NCI-H1930 (cell line): ENCODE measurements around the gene RTEL1.
"Not testable (repeated sequence)": the region's sequence is repeated elsewhere in the genome, so short reads cannot be mapped to it uniquely, and the experiment has no call there.

Experiments used
- DNase-seq, 2 experiments: peaks; one replicate each; lab custom pipeline; 2025; lab: John Stamatoyannopoulos, UW

Gene RTEL1

GRCh38 chr20:63627129-63627750 lies 30.9 kb upstream of the RTEL1 start:
- peak; percentile 90 to 96 for DNase-seq

- no peak for DNase-seq
Observed at GRCh38 chr20:63627751-63628245, 30.3 kb upstream of the RTEL1 start.

GRCh38 chr20:63628246-63628975 lies 29.7 kb upstream of the RTEL1 start:
- DNase-seq: peak in 1 of 2 experiments; percentile 23

GRCh38 chr20:63630956-63631355 lies 27.2 kb upstream of the RTEL1 start:
- not testable (repeated sequence) for DNase-seq

- not testable (repeated sequence) for DNase-seq
Observed at GRCh38 chr20:63631426-63631825, 26.7 kb upstream of the RTEL1 start.

- no peak for DNase-seq
Observed at GRCh38 chr20:63633732-63634131, 24.4 kb upstream of the RTEL1 start.

GRCh38 chr20:63635431-63636141 lies 22.5 kb upstream of the RTEL1 start:
- no peak for DNase-seq

GRCh38 chr20:63636752-63637628 lies 21.1 kb upstream of the RTEL1 start:
- no peak for DNase-seq

- no peak for DNase-seq
Observed at GRCh38 chr20:63639093-63639975, 18.8 kb upstream of the RTEL1 start.

- DNase-seq: no peak
Observed at GRCh38 chr20:63640086-63640485, 18.0 kb upstream of the RTEL1 start.

- not testable (repeated sequence) for DNase-seq
Observed at GRCh38 chr20:63640686-63641085, 17.4 kb upstream of the RTEL1 start.

- no peak for DNase-seq
Observed at GRCh38 chr20:63641146-63641791, 16.8 kb upstream of the RTEL1 start.

- peak; percentile 92 to 93 for DNase-seq
Observed at GRCh38 chr20:63641792-63642523, 16.2 kb upstream of the RTEL1 start.

GRCh38 chr20:63642527-63643247 lies 15.4 kb upstream of the RTEL1 start:
- DNase-seq: no peak

- no peak for DNase-seq
Observed at GRCh38 chr20:63643499-63643898, 14.6 kb upstream of the RTEL1 start.

GRCh38 chr20:63643946-63644345 lies 14.2 kb upstream of the RTEL1 start:
- no peak for DNase-seq

GRCh38 chr20:63645218-63645617 lies 12.9 kb upstream of the RTEL1 start:
- DNase-seq: no peak

- no peak for DNase-seq
Observed at GRCh38 chr20:63648190-63648589, 9.9 kb upstream of the RTEL1 start.
